HG02623 (cell line): ENCODE data around the gene ABCC3.

ENCODE experiments used
- ATAC-seq: cut with Tn5 transposase; IDR thresholded peaks from one replicate; pipeline ENCODE4 v1.9.1; 2021; ENCODE audit warnings: moderate library complexity; ENCODE audit not compliant: unreplicated experiment

ABCC3 gene, protein sequence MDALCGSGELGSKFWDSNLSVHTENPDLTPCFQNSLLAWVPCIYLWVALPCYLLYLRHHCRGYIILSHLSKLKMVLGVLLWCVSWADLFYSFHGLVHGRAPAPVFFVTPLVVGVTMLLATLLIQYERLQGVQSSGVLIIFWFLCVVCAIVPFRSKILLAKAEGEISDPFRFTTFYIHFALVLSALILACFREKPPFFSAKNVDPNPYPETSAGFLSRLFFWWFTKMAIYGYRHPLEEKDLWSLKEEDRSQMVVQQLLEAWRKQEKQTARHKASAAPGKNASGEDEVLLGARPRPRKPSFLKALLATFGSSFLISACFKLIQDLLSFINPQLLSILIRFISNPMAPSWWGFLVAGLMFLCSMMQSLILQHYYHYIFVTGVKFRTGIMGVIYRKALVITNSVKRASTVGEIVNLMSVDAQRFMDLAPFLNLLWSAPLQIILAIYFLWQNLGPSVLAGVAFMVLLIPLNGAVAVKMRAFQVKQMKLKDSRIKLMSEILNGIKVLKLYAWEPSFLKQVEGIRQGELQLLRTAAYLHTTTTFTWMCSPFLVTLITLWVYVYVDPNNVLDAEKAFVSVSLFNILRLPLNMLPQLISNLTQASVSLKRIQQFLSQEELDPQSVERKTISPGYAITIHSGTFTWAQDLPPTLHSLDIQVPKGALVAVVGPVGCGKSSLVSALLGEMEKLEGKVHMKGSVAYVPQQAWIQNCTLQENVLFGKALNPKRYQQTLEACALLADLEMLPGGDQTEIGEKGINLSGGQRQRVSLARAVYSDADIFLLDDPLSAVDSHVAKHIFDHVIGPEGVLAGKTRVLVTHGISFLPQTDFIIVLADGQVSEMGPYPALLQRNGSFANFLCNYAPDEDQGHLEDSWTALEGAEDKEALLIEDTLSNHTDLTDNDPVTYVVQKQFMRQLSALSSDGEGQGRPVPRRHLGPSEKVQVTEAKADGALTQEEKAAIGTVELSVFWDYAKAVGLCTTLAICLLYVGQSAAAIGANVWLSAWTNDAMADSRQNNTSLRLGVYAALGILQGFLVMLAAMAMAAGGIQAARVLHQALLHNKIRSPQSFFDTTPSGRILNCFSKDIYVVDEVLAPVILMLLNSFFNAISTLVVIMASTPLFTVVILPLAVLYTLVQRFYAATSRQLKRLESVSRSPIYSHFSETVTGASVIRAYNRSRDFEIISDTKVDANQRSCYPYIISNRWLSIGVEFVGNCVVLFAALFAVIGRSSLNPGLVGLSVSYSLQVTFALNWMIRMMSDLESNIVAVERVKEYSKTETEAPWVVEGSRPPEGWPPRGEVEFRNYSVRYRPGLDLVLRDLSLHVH (N-terminal part only)

GRCh38 chr17:50634224-50634914 lies at the start of gene ABCC3:
Gene ABCC3 (plus strand): TSS chr17:50634881. CDS start chr17:50634937, 56 bp downstream.
- ATAC-seq = no peak

DNA sequence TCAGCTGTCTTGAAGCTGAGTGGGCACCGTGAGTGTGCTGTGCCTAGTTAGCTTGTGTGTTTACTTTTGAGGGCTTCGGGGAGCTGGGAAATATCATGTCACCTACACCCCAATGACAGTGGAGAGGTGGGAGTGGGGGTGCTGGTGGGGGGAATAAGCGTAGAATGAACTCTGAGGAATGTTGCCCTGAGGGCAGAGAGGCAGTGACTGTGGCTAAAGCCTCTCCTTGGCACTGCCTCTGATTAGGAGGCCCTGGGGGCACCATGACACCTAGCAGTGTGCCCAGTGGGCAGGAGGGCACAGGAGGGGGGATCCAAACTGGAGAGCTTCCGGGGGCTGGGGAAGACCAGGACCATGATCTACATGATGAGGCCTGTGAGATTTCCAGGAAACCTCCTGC lies 49.3 kb upstream of the ABCC3 start:
- no peak for ATAC-seq

GRCh38 chr17:50585891-50586290 lies 48.8 kb upstream of the ABCC3 start:
- ATAC-seq = no peak

DNA sequence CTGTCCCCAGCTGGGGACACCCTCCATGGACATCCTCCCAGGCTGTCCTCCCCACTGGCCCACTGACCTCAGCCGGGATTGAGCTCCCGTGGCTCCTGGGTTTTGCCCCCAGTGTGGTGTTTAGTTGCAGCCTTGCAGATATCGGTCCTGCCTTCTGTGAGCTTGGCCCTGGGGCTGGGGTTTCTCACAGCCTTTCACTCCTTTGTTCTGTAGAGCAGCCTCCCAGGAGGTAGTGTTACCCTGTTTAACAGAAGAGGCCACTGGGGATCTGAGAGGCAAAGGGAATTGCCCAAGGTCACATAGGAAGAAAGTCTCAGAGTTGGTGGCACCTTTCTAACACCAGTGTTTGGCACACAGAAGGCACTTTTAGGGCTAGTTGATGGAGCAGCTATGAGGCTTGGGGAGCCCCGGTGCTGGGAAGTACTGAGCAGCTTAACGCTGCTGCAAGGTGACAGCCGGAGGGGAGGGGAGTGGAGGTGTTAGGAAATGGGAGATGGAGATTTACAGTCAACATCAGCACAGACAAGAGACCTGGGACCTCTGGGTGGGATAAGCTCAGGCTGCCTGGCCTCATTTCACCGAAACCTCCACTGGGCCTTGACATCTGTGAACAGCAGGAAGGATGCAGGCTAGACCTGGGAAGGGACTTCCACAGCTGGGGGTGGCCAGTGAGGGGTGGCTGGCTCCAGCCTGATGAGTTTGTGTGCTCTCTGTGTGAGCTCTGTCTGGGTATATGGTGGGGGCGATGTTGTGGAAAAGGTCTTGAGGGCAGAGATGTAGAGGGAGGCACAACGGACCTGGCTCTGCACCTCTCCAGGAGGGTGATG lies 48.0 kb upstream of the ABCC3 start:
- no peak for ATAC-seq

- ATAC-seq = no peak
Observed at GRCh38 chr17:50587571-50587970, 47.1 kb upstream of the ABCC3 start.

GRCh38 chr17:50588391-50589049 lies 46.2 kb upstream of the ABCC3 start:
- no peak for ATAC-seq

DNA sequence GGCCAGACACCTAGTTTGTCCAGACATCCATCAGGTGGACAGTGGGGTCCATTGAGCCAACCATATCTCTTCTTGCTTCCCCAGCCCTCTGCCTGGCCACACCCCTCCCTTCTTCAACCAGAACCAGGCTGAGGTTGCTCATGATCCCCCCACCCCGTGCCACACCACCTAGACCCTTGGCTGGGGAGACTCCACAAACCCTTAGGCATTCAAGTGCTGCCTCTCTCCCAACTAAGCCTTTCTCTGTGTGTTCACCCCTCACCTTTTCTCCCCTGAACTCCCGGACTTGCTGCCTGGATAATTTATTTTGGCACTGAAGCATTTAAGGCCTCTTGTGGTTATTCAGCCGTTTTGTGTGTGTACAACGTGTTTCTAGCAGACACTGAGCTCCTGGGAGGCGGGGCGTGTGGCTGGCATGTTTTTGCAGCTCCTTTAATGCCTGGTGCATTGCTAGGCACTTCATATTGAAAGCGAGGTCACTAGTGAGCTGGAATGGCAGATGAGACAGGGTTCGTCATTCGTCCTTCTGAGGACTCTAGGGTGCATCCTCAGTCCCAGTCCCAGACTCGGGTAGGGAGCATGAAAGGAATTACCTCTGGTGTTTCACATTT lies 45.5 kb upstream of the ABCC3 start:
- ATAC-seq = no peak

DNA sequence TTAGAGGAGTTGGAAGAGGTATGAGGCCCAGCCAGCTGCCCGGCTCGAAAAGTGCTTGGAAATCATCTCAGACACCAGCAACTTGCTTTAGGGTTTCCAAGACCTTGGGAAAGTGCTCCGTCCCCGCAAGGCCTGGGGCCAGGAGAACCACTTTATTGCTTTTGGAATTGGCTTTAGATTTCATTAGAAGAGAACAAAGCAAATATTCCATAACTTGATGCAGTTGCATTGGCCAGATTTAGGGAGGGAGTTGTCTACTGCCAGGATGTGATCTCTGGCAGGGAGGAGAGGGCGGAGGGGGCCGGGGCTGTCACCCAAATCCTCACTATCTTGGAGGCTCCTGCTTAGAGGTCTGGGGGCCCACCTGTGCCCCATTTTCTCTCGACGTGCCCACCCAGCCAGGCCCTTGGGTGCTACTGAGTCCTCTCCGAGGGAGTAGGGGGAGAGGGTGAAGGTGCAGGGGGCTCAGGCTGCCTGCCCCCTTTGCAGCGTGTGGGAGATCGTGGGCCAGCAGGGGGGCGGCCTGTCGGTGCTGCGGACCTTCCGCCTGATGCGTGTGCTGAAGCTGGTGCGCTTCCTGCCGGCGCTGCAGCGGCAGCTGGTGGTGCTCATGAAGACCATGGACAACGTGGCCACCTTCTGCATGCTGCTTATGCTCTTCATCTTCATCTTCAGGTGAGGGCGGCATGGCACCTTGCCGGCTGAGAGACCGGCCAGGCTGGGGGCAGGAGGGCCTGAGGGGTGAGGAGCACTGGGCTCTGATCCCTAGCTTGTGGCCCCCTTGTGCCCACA lies 43.5 kb upstream of the ABCC3 start:
- ATAC-seq = no peak

- ATAC-seq = no peak
Observed at GRCh38 chr17:50593321-50593720, 41.4 kb upstream of the ABCC3 start.

GRCh38 chr17:50594128-50594823 lies 40.4 kb upstream of the ABCC3 start:
- ATAC-seq = no peak

DNA sequence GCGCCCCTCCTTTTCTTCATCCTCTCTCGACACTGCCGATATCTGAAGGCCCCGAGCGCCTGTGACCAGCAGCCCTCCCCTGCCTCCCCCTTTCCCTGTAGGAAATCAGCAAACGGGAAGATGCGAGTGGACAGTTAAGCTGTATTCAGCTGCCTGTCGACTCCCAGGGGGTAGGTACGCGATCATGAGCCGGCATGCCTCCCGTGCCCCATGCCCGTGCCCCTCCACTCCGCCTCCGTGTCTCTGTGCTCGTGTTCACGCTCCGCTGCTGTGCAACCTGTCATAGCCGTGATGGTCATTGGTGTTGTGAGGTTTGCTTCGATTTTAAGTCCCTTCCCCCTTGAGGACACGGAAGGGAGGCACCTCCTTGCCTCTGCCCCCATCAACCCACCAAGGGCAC lies 39.8 kb upstream of the ABCC3 start:
- ATAC-seq = no peak

DNA sequence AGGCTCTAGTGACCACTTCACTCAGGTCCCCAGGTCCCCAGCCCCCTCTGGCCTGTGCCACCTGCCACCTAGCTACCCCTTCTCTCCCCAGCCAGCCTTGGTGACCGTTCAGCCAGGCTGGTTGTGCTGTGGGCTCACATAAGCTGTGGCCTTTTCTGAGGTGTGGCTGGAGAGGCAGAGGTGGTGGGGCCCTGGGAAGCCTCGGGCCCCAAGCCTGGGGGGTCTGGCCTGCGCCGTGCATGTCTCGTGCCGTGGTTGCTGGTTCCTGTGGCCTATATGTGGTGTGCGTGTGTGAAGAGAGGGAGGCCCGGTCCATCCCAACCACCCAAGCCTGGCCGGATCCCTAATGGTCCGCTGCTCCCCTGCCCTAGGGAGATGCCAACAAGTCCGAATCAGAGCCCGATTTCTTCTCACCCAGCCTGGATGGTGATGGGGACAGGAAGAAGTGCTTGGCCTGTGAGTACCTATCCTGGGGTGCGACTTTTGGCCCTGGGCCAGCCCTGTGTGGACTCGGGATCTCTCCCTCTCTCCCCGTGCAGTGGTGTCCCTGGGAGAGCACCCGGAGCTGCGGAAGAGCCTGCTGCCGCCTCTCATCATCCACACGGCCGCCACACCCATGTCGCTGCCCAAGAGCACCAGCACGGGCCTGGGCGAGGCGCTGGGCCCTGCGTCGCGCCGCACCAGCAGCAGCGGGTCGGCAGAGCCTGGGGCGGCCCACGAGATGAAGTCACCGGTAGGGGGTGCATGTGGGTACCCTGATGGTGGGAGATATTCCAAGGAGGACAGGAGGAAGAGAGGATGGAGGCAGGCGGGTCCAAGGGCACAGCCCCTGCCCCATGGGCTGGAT lies 38.3 kb upstream of the ABCC3 start:
- ATAC-seq = no peak

GRCh38 chr17:50598487-50598886 lies 36.2 kb upstream of the ABCC3 start:
- no peak for ATAC-seq

- no peak for ATAC-seq
Observed at GRCh38 chr17:50599606-50600005, 35.1 kb upstream of the ABCC3 start.

- no peak for ATAC-seq
Observed at GRCh38 chr17:50601823-50602375, 32.8 kb upstream of the ABCC3 start.

- no peak for ATAC-seq
Observed at GRCh38 chr17:50602836-50603235, 31.8 kb upstream of the ABCC3 start.
